GM12864 (cell line): ENCODE data around the gene KRT3.

Experiments used
- DNase-seq: peaks from one replicate; pipeline ENCODE4 v3.0.0-alpha.2; 2011; ENCODE audit warnings: low read depth
- H3K4me3 ChIP-seq: 2 replicates; pipeline ENCODE4 v1.5.1; 2011; ENCODE audit warnings: mild to moderate bottlenecking, low read depth, low read length, control low read depth
- TF ChIP-seq, protein P1 (sequence below): IDR thresholded peaks from 2 replicates; pipeline ENCODE4 v1.5.1; 2011; ENCODE audit warnings: low read depth, mild to moderate bottlenecking, moderate library complexity, low read length, control low read depth, inconsistent platforms; ENCODE audit errors: missing control alignments

KRT3 gene

GRCh38 chr12:52807544-52808470 lies 11.9 kb upstream of the KRT3 start:
- H3K4me3 ChIP-seq, result no peak overlapping the region
- TF ChIP-seq, protein P1, sequence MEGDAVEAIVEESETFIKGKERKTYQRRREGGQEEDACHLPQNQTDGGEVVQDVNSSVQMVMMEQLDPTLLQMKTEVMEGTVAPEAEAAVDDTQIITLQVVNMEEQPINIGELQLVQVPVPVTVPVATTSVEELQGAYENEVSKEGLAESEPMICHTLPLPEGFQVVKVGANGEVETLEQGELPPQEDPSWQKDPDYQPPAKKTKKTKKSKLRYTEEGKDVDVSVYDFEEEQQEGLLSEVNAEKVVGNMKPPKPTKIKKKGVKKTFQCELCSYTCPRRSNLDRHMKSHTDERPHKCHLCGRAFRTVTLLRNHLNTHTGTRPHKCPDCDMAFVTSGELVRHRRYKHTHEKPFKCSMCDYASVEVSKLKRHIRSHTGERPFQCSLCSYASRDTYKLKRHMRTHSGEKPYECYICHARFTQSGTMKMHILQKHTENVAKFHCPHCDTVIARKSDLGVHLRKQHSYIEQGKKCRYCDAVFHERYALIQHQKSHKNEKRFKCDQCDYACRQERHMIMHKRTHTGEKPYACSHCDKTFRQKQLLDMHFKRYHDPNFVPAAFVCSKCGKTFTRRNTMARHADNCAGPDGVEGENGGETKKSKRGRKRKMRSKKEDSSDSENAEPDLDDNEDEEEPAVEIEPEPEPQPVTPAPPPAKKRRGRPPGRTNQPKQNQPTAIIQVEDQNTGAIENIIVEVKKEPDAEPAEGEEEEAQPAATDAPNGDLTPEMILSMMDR, result no peak
- DNase-seq, result no peak

DNA sequence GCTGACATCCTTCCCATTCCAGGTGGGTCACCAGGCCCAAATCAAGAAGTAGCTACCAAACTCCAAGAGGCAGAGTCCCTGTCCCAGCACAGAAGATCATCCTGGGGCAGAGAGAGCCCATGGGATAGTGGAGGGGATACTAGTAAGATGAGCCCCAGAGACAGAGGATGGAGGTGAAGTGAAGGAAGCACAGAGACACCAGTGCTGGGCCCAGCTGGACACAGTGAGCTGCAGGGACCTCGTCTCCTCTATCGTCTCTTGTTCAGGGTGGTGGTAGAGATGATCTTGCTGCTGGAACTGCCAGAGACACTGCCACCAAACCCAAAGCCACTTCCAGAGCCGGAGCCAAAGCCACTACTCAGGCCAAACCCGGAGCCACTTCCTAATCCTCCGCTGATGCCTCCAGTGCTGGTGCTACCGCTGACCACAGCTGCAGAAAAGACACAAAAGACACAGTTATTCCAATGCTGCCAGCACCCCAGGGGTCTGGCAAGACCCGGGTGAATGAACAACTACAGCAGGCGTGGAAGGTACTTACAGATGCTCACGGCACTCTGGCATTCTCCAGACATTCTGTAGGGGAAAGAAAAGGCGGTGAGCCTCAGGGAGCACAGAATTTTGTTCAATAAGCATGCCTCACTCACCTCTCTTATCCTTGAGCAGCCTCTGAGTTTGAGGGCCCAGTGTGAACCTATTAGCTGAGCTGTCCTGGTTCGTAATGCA lies 11.1 kb upstream of the KRT3 start:
- no peak overlapping the region for H3K4me3 ChIP-seq
- TF ChIP-seq, protein P1, result no peak
- no peak for DNase-seq

GRCh38 chr12:52806169-52806811 lies 10.4 kb upstream of the KRT3 start:
- H3K4me3 ChIP-seq, result no peak overlapping the region
- no peak for DNase-seq
- TF ChIP-seq, protein P1, result no peak

DNA sequence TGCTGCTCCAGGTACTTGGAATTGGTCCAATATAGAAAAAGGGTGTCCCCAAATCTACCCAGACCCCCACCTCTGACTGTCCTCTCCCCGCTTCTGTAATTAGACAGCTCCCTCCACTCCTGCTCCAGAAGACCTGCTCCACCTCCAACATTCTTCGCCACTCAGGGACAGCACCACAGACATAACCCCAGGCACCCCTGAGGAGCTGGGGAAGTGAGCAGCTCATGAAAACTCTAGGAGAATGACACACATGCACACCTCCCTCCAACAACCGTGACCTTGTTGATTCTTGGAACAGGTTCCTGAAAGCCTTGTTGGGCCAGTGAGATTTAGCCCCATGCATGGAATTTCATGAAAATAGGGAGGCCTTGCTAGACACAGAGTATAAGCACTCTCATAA lies 9.8 kb upstream of the KRT3 start:
- no peak overlapping the region for H3K4me3 ChIP-seq
- DNase-seq, result no peak
- TF ChIP-seq, protein P1, result no peak

- TF ChIP-seq, protein P1, result no peak
- H3K4me3 ChIP-seq, result no peak overlapping the region
These were observed 9.1 kb upstream of the KRT3 start for GRCh38 chr12:52805000-52805399.

GRCh38 chr12:52802442-52802841 lies 6.5 kb upstream of the KRT3 start:
- TF ChIP-seq, protein P1, result no peak
- DNase-seq, result no peak
- no peak overlapping the region for H3K4me3 ChIP-seq

More at GRCh38 chr12:52805000-52805399, 9.1 kb upstream of the KRT3 start:
- DNase-seq, result no peak
